WTC11 (cell line): ENCODE results near the gene FLRT1. TPM values are rescaled to one million over a fixed set of nuclear protein-coding genes. Genes with fewer than 3 reads are reported as not detected.

Source experiments
- ATAC-seq: fragments of 200-7000 bp; cut with Tn5 transposase; 2 replicates; pipeline ENCODE4 v1.10.0; 2021; ENCODE audit warnings: mild to moderate bottlenecking, moderate library complexity
- CTCF ChIA-PET: fragments of 300-600 bp; sonication (Branson Sonifier 250); formaldehyde crosslinking; loops from one replicate; lab custom pipeline; 2021; ENCODE audit warnings: antibody characterized with exemption; lab: Charles Lee
- POLR2A ChIA-PET: fragments of 350-600 bp; sonication (Branson Sonifier 250); formaldehyde crosslinking; loops from one replicate; lab custom pipeline; 2021; ENCODE audit warnings: antibody characterized with exemption; lab: Charles Lee
- DNase-seq: peaks from one replicate; pipeline ENCODE4 v3.0.0; 2021; ENCODE audit warnings: low spot score
- H3K27ac Mint-ChIP-seq: 2 replicates; pipeline ENCODE4 v1.8.0; 2021; ENCODE audit warnings: mixed read lengths
- H3K27me3 Mint-ChIP-seq: 2 replicates; pipeline ENCODE4 v1.8.0; 2021; ENCODE audit warnings: low read depth, mild to moderate bottlenecking, moderate library complexity, mixed read lengths
- H3K36me3 Mint-ChIP-seq: 2 replicates; pipeline ENCODE4 v1.8.0; 2021; ENCODE audit warnings: mixed read lengths
- H3K4me1 Mint-ChIP-seq: 2 replicates; pipeline ENCODE4 v1.8.0; 2022; ENCODE audit warnings: mixed read lengths
- H3K4me3 Mint-ChIP-seq: 2 replicates; pipeline ENCODE4 v1.8.0; 2021; ENCODE audit warnings: mild to moderate bottlenecking, moderate library complexity, mixed read lengths
- H3K9me3 Mint-ChIP-seq: 2 replicates; pipeline ENCODE4 v1.8.0; 2021; ENCODE audit warnings: mixed read lengths
- CTCF ChIP-seq: fragments of 200-600 bp; IDR thresholded peaks from 2 replicates; pipeline ENCODE4 v1.8.0; 2022; ENCODE audit warnings: antibody characterized with exemption
- ERG ChIP-seq: fragments of 250-450 bp; sonication (Bioruptor Pico); IDR thresholded peaks from 2 replicates; pipeline ENCODE4 v1.8.0; 2021; ENCODE audit warnings: mild to moderate bottlenecking
- ESRRA ChIP-seq: sonication (generic); formaldehyde crosslinking; IDR thresholded peaks from 2 replicates; pipeline ENCODE4 v1.8.1; 2022; ENCODE audit warnings: mild to moderate bottlenecking, missing genetic modification reagents, borderline replicate concordance
- FOXJ3 ChIP-seq: sonication (generic); formaldehyde crosslinking; IDR thresholded peaks from 2 replicates; pipeline ENCODE4 v1.9.0; 2021; ENCODE audit warnings: missing genetic modification reagents, mild to moderate bottlenecking, borderline replicate concordance
- FOXP1 ChIP-seq: sonication (generic); formaldehyde crosslinking; IDR thresholded peaks from 2 replicates; pipeline ENCODE4 v1.8.0; 2022; ENCODE audit warnings: missing genetic modification reagents, mild to moderate bottlenecking, moderate library complexity, borderline replicate concordance
- GRHL2 ChIP-seq: fragments of 250-450 bp; sonication (Bioruptor Pico); IDR thresholded peaks from 2 replicates; pipeline ENCODE4 v1.8.0; 2022; ENCODE audit warnings: mild to moderate bottlenecking, moderate library complexity; ENCODE audit not compliant: insufficient replicate concordance, severe bottlenecking
- GTF2I ChIP-seq: fragments of 250-450 bp; sonication (Bioruptor Pico); conservative IDR thresholded peaks from 2 replicates; pipeline ENCODE4 v1.4.0; 2021; ENCODE audit warnings: mild to moderate bottlenecking
- JAZF1 ChIP-seq: fragments of 250-450 bp; sonication (Bioruptor Pico); IDR thresholded peaks from 2 replicates; pipeline ENCODE4 v1.9.0; 2021; ENCODE audit warnings: moderate library complexity, mild to moderate bottlenecking, inconsistent platforms
- KAT7 ChIP-seq: sonication (generic); formaldehyde crosslinking; IDR thresholded peaks from 2 replicates; pipeline ENCODE4 v1.8.1; 2023; ENCODE audit warnings: missing genetic modification reagents, mild to moderate bottlenecking, borderline replicate concordance
- MAX ChIP-seq: sonication (generic); formaldehyde crosslinking; IDR thresholded peaks from 2 replicates; pipeline ENCODE4 v1.8.0; 2022; ENCODE audit warnings: mild to moderate bottlenecking, missing genetic modification reagents
- MXD4 ChIP-seq: fragments of 250-450 bp; sonication (Bioruptor Pico); IDR thresholded peaks from 2 replicates; pipeline ENCODE4 v1.8.0; 2021; ENCODE audit warnings: mild to moderate bottlenecking, moderate library complexity, borderline replicate concordance
- NR1H2 ChIP-seq: sonication (generic); formaldehyde crosslinking; IDR thresholded peaks from 2 replicates; pipeline ENCODE4 v1.9.0; 2021; ENCODE audit warnings: mild to moderate bottlenecking, moderate library complexity, missing genetic modification reagents
- PRDM15 ChIP-seq: sonication (generic); formaldehyde crosslinking; IDR thresholded peaks from 2 replicates; pipeline ENCODE4 v1.8.0; 2022; ENCODE audit warnings: missing genetic modification reagents
- SP1 ChIP-seq: sonication (generic); formaldehyde crosslinking; conservative IDR thresholded peaks from 2 replicates; pipeline ENCODE4 v1.8.1; 2022; ENCODE audit warnings: missing genetic modification reagents
- TP53 ChIP-seq: sonication (generic); formaldehyde crosslinking; IDR thresholded peaks from 2 replicates; pipeline ENCODE4 v1.8.1; 2023; ENCODE audit warnings: mild to moderate bottlenecking, missing genetic modification reagents
- ZBTB43 ChIP-seq: sonication (generic); formaldehyde crosslinking; IDR thresholded peaks from 2 replicates; pipeline ENCODE4 v1.8.1; 2023; ENCODE audit warnings: mild to moderate bottlenecking, missing genetic modification reagents
- ZNF138 ChIP-seq: sonication (generic); formaldehyde crosslinking; conservative IDR thresholded peaks from 2 replicates; pipeline ENCODE4 v1.8.1; 2022; ENCODE audit warnings: mild to moderate bottlenecking, moderate library complexity, missing genetic modification reagents
- ZNF232 ChIP-seq: sonication (generic); formaldehyde crosslinking; IDR thresholded peaks from 2 replicates; pipeline ENCODE4 v1.8.0; 2022; ENCODE audit warnings: mild to moderate bottlenecking, missing genetic modification reagents
- ZNF263 ChIP-seq: sonication (generic); formaldehyde crosslinking; IDR thresholded peaks from 2 replicates; pipeline ENCODE4 v1.8.1; 2022; ENCODE audit warnings: low read depth, mild to moderate bottlenecking, moderate library complexity, missing genetic modification reagents
- ZNF317 ChIP-seq: sonication (generic); formaldehyde crosslinking; IDR thresholded peaks from 2 replicates; pipeline ENCODE4 v1.8.1; 2023; ENCODE audit warnings: low read depth, mild to moderate bottlenecking, moderate library complexity, missing genetic modification reagents, borderline replicate concordance
- total RNA-seq: library from RNA; stranded (reverse); gene quantifications from 3 replicates; pipeline ENCODE4 v1.2.3, GENCODE V29; 2021
- TF ChIP-seq, protein P1 (sequence below): fragments of 250-450 bp; sonication (Bioruptor Pico); IDR thresholded peaks from 2 replicates; pipeline ENCODE4 v1.9.0; 2021; ENCODE audit warnings: moderate library complexity, mild to moderate bottlenecking, inconsistent platforms, borderline replicate concordance
- TF ChIP-seq, protein P2 (sequence below): sonication (generic); formaldehyde crosslinking; conservative IDR thresholded peaks from 2 replicates; pipeline ENCODE4 v1.8.1; 2022; ENCODE audit warnings: mild to moderate bottlenecking, missing genetic modification reagents
- TF ChIP-seq, protein P3 (sequence below): sonication (generic); formaldehyde crosslinking; IDR thresholded peaks from 2 replicates; pipeline ENCODE4 v1.8.1; 2023; ENCODE audit warnings: mild to moderate bottlenecking, moderate library complexity, missing genetic modification reagents

The FLRT1 gene
- total RNA-seq, 1 experiment from 2014 or later = 0.20 TPM

GRCh38 chr11:63996512-63996911 is 39.2 kb upstream of the FLRT1 start (continued):
- TF ChIP-seq GRHL2 (no peak), CTCF (no peak), JAZF1 (CRISPR knock-in tag) (no peak), TP53 (CRISPR knock-in tag) (no peak)
- TF ChIP-seq, protein P1, sequence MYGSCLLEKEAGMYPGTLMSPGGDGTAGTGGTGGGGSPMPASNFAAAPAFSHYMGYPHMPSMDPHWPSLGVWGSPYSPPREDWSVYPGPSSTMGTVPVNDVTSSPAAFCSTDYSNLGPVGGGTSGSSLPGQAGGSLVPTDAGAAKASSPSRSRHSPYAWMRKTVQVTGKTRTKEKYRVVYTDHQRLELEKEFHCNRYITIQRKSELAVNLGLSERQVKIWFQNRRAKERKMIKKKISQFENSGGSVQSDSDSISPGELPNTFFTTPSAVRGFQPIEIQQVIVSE = no peak

DNA sequence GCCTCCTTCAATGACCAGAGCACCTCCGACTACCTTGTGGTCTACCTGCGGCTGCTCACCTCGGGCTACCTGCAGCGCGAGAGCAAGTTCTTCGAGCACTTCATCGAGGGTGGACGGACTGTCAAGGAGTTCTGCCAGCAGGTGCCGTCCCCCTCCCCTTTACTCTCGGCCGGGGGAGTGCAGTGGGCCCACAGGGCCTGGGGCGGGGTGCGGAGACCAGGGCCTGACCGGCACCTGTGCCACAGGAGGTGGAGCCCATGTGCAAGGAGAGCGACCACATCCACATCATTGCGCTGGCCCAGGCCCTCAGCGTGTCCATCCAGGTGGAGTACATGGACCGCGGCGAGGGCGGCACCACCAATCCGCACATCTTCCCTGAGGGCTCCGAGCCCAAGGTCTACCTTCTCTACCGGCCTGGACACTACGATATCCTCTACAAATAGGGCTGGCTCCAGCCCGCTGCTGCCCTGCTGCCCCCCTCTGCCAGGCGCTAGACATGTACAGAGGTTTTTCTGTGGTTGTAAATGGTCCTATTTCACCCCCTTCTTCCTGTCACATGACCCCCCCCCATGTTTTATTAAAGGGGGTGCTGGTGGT is 38.5 kb upstream of the FLRT1 start:
- DNase-seq (no peak), ATAC-seq (no peak)
- peaks cover 26% of the 10 kb centered on the region for H3K36me3 Mint-ChIP-seq
- TF ChIP-seq, protein P2, sequence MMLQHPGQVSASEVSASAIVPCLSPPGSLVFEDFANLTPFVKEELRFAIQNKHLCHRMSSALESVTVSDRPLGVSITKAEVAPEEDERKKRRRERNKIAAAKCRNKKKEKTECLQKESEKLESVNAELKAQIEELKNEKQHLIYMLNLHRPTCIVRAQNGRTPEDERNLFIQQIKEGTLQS (CRISPR knock-in tag) = no peak
- no peak for TF ChIP-seq FOXP1
- no peak for TF ChIP-seq ZNF263 (CRISPR knock-in tag)
- no peak for TF ChIP-seq GTF2I
- TF ChIP-seq JAZF1 (CRISPR knock-in tag) = no peak
- TF ChIP-seq KAT7 (CRISPR knock-in tag) = no peak
- no peak for TF ChIP-seq ZNF138 (CRISPR knock-in tag)
- TF ChIP-seq NR1H2 (CRISPR knock-in tag) = no peak
- TF ChIP-seq ESRRA (CRISPR knock-in tag) = no peak
- TF ChIP-seq SP1 (CRISPR knock-in tag) = no peak
- TF ChIP-seq ZNF317 = no peak
- TF ChIP-seq MXD4 = no peak
- no peak for TF ChIP-seq MAX (CRISPR knock-in tag)
- no peak for TF ChIP-seq ZNF232 (CRISPR knock-in tag)
- no peak for TF ChIP-seq ZBTB43
- TF ChIP-seq PRDM15 = no peak
- no peak for TF ChIP-seq FOXJ3 (CRISPR knock-in tag)
- TF ChIP-seq, protein P3, sequence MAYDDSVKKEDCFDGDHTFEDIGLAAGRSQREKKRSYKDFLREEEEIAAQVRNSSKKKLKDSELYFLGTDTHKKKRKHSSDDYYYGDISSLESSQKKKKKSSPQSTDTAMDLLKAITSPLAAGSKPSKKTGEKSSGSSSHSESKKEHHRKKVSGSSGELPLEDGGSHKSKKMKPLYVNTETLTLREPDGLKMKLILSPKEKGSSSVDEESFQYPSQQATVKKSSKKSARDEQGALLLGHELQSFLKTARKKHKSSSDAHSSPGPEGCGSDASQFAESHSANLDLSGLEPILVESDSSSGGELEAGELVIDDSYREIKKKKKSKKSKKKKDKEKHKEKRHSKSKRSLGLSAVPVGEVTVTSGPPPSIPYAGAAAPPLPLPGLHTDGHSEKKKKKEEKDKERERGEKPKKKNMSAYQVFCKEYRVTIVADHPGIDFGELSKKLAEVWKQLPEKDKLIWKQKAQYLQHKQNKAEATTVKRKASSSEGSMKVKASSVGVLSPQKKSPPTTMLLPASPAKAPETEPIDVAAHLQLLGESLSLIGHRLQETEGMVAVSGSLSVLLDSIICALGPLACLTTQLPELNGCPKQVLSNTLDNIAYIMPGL = no peak
- no peak for TF ChIP-seq ERG
- ChIA-PET CTCF (interaction anchor here (1.3 to 5.4 kb wide), 4 partner anchors 38 to 159 kb away, joined by 3 to 55 read pairs (median 4); partner anchors contain the start of genes FLRT1 and MARK2), POLR2A (interaction anchor here (1.7 kb wide), 1 partner anchor 31 kb away, joined by 4 read pairs; no protein-coding TSS in a partner anchor)
- H3K27me3 Mint-ChIP-seq = peaks cover 15% of the 10 kb centered on the region
- no peak overlapping the region for H3K4me3 Mint-ChIP-seq
- H3K27ac Mint-ChIP-seq = no peak overlapping the region
- H3K4me1 Mint-ChIP-seq = peaks cover 9% of the 10 kb centered on the region
- no peaks in the 10 kb centered on the region for H3K9me3 Mint-ChIP-seq
